GM12878 (cell line): Measurements from ENCODE around the gene ACAT2. TPM values are rescaled to one million over a fixed set of nuclear protein-coding genes. Genes with fewer than 3 reads are reported as not detected.

Experiments
- ATAC-seq: fragments of 200-7000 bp; cut with Tn5 transposase; 3 replicates; pipeline ENCODE4 v1.9.1; 2020; ENCODE audit warnings: mild to moderate bottlenecking, moderate library complexity
- BruUV-seq: library from RNA; stranded (reverse); fragments of 400-500 nt; replicated peaks from 2 replicates; lab custom pipeline; 2021; lab: Mats Ljungman, UMichigan
- CTCF ChIA-PET: fragments of 300-600 bp; sonication (Branson Sonifier 250); formaldehyde crosslinking; extraction: SDS; loops from one replicate; lab custom pipeline; 2021; ENCODE audit warnings: inconsistent platforms; lab: Yijun Ruan, JAX
- POLR2A ChIA-PET: fragments of 350-600 bp; formaldehyde crosslinking; extraction: SDS; loops from one replicate; lab custom pipeline; 2021; ENCODE audit warnings: inconsistent platforms; lab: Charles Lee
- RAD21 ChIA-PET: fragments of 300-600 bp; sonication (Branson Sonifier 250); formaldehyde crosslinking; loops from one replicate; lab custom pipeline; 2023; ENCODE audit warnings: antibody characterized with exemption; ENCODE audit not compliant: unreplicated experiment; lab: Charles Lee
- SMC1A ChIA-PET: fragments of 300-600 bp; sonication (Branson Sonifier 250); formaldehyde crosslinking; loops from one replicate; lab custom pipeline; 2023; ENCODE audit not compliant: unreplicated experiment, uncharacterized antibody; lab: Charles Lee
- DNase-seq: peaks from one replicate; pipeline ENCODE4 v3.0.0-alpha.2; 2011; ENCODE audit warnings: low read depth, low spot score
- FAIRE-seq: peaks from 3 replicates; lab custom pipeline; 2011; peaks lifted over from hg19 to GRCh38; lab: Jason Lieb, UNC
- H2AFZ ChIP-seq: 2 replicates; pipeline ENCODE4 v1.6.0; 2011; ENCODE audit warnings: low read depth, low read length, control low read depth; ENCODE audit not compliant: control insufficient read depth
- H3K27ac ChIP-seq: 2 replicates; pipeline ENCODE4 v1.5.1; 2011; ENCODE audit warnings: control low read depth; ENCODE audit not compliant: control insufficient read depth, insufficient read depth
- H3K27me3 ChIP-seq, 2 experiments: replicated peaks in 1 of 2; 2 replicates each; pipeline versions ENCODE4 v1.6.0 to v1.6.1; 2011; ENCODE audit warnings: low read length in 1 of 2; ENCODE audit not compliant: control insufficient read depth in 2 of 2, insufficient read depth in 2 of 2
- H3K36me3 ChIP-seq, 2 experiments: 2 replicates each; pipeline ENCODE4 v1.5.1; 2011; ENCODE audit warnings: low read length in 1 of 2; ENCODE audit not compliant: control insufficient read depth in 2 of 2, insufficient read depth in 2 of 2
- H3K4me1 ChIP-seq: 2 replicates; pipeline ENCODE4 v1.6.1; 2011; ENCODE audit warnings: mild to moderate bottlenecking, low read length, moderate library complexity, mixed read lengths; ENCODE audit not compliant: control insufficient read depth, insufficient read depth
- H3K4me2 ChIP-seq: 2 replicates; pipeline ENCODE4 v1.6.0; 2011; ENCODE audit warnings: control low read depth; ENCODE audit not compliant: control insufficient read depth, insufficient read depth
- H3K4me3 ChIP-seq: fragments of 200-600 bp; sonication (generic); 2 replicates; pipeline ENCODE4 v1.5.1; 2016
- H3K79me2 ChIP-seq: 2 replicates; pipeline ENCODE4 v1.6.0; 2011; ENCODE audit warnings: low read length; ENCODE audit not compliant: control insufficient read depth, insufficient read depth
- H3K9ac ChIP-seq: 2 replicates; pipeline ENCODE4 v1.8.0; 2011; ENCODE audit warnings: low read length, control low read depth, mixed read lengths; ENCODE audit not compliant: control insufficient read depth, insufficient read depth
- H3K9me3 ChIP-seq: replicated peaks from 3 replicates; pipeline ENCODE4 v1.5.1; 2011; ENCODE audit warnings: mild to moderate bottlenecking, low read length; ENCODE audit not compliant: control insufficient read depth, insufficient read depth
- H4K20me1 ChIP-seq: 2 replicates; pipeline ENCODE4 v1.6.0; 2011; ENCODE audit not compliant: control insufficient read depth, insufficient read depth
- CBFB ChIP-seq: IDR thresholded peaks from 2 replicates; pipeline ENCODE4 v1.6.1; 2016; ENCODE audit warnings: antibody characterized with exemption, low read depth
- CREM ChIP-seq: IDR thresholded peaks from 2 replicates; pipeline ENCODE4 v1.6.1; 2014; ENCODE audit warnings: antibody characterized with exemption, low read depth
- FOS ChIP-seq: IDR thresholded peaks from 3 replicates; pipeline ENCODE4 v1.6.1; 2011; ENCODE audit warnings: borderline replicate concordance; ENCODE audit not compliant: insufficient read length; ENCODE audit errors: extremely low read depth
- HDAC2 ChIP-seq: fragments of 200-600 bp; sonication (generic); IDR thresholded peaks from 2 replicates; pipeline ENCODE4 v1.6.1; 2017
- NR2C1 ChIP-seq: fragments of 450-650 bp; IDR thresholded peaks from 2 replicates; pipeline ENCODE4 v1.6.1; 2017; ENCODE audit warnings: antibody characterized with exemption, mild to moderate bottlenecking, moderate library complexity
- POU2F2 ChIP-seq: IDR thresholded peaks from 3 replicates; pipeline ENCODE4 v1.6.1; 2011; ENCODE audit warnings: low read depth, mild to moderate bottlenecking, low read length, borderline replicate concordance
- SIN3A ChIP-seq: IDR thresholded peaks from 2 replicates; pipeline ENCODE4 v1.6.1; 2012; ENCODE audit warnings: low read depth, low read length, improper control_type of control experiment
- TBL1XR1 ChIP-seq: IDR thresholded peaks from 2 replicates; pipeline ENCODE4 v1.6.1; 2012; ENCODE audit warnings: low read depth, low read length, improper control_type of control experiment
- TCF7 ChIP-seq: IDR thresholded peaks from 2 replicates; pipeline ENCODE4 v1.6.1; 2014; ENCODE audit warnings: antibody characterized with exemption, borderline replicate concordance
- ZNF217 ChIP-seq: fragments of 450-650 bp; IDR thresholded peaks from 2 replicates; pipeline ENCODE4 v1.6.1; 2017; ENCODE audit warnings: antibody characterized with exemption, mild to moderate bottlenecking
- ZNF384 ChIP-seq: IDR thresholded peaks from 2 replicates; pipeline ENCODE4 v1.6.1; 2012; ENCODE audit warnings: low read depth, mild to moderate bottlenecking, low read length, improper control_type of control experiment, borderline replicate concordance
- WGBS: methylation state at CpG from one replicate; pipeline ENCODE4 v1.1.6; 2016; ENCODE audit warnings: low lambda C conversion rate; ENCODE audit not compliant: insufficient replicate concordance, insufficient coverage; ENCODE audit errors: missing lambda C conversion rate; 5-methylcytosine and 5-hydroxymethylcytosine counted together
- in situ Hi-C: fragments of 300-500 bp; cut with MboI; formaldehyde crosslinking; loops from 9 replicates; pipeline ENCODE4 v1.14.3; 2018; ENCODE audit warnings: mixed read lengths
- intact Hi-C: fragments of 100-400 bp; cut with micrococcal nuclease; formaldehyde crosslinking; loops from one replicate; pipeline ENCODE4 v1.14.2; 2022; ENCODE audit not compliant: unreplicated experiment
- polyA plus RNA-seq, 11 experiments: library from polyadenylated mRNA; depleted of rRNA in 4 of 11; unstranded in 6 of 11; stranded (reverse) in 5 of 11; fragments of >200 nt; fragmentation: Nextera tagmentation in 4 of 11; fragmentation: Illumina TruSeq in 1 of 11; extraction: Ambion mirVana in 4 of 11; extraction: Trizol in 1 of 11; gene quantifications; 1 replicate in 1 of 11; 2 replicates in 10 of 11; pipeline versions ENCODE4 v1.2.1 to v1.2.3, GENCODE V29; 2011 to 2016; ENCODE audit warnings: inconsistent platforms in 2 of 11, missing spikeins in 2 of 11, low read depth in 1 of 11
- total RNA-seq, 4 experiments: library from RNA; depleted of rRNA in 3 of 4; stranded (reverse); fragments of >200 nt in 3 of 4; fragmentation: Illumina TruSeq in 1 of 4; extraction: Trizol in 1 of 4; gene quantifications; 2 replicates each; pipeline versions ENCODE4 v1.2.1 to v1.2.3, GENCODE V29; 2013 to 2021
- TF ChIP-seq, protein P1 (sequence below): fragments of 450-650 bp; IDR thresholded peaks from 2 replicates; pipeline ENCODE4 v1.6.1; 2017; ENCODE audit warnings: mild to moderate bottlenecking, moderate library complexity
- TF ChIP-seq, protein P2 (sequence below): fragments of 150-350 bp; IDR thresholded peaks from 2 replicates; pipeline ENCODE4 v1.6.1; 2016; ENCODE audit warnings: low read depth, low read length
- TF ChIP-seq, protein P3 (sequence below), 3 experiments: IDR thresholded peaks in 2 of 3; conservative IDR thresholded peaks in 1 of 3; 2 replicates each; pipeline ENCODE4 v1.5.1; 2011; ENCODE audit warnings: low read depth in 3 of 3, low read length in 3 of 3, mild to moderate bottlenecking in 3 of 3, control low read depth in 2 of 3, moderate library complexity in 2 of 3, inconsistent platforms in 1 of 3, mixed read lengths in 1 of 3; ENCODE audit not compliant: control insufficient read depth in 2 of 3, insufficient read depth in 1 of 3; ENCODE audit errors: extremely low read depth in 1 of 3
- TF ChIP-seq, protein P4 (sequence below): fragments of 450-650 bp; IDR thresholded peaks from 2 replicates; pipeline ENCODE4 v1.6.1; 2016; ENCODE audit warnings: mild to moderate bottlenecking

Gene ACAT2
- total and polyA plus RNA-seq, 10 of the 15 experiments (the other 5 are each of a cell fraction or from before 2014, with no cell fraction given), result 87.9 to 257 (median 132) TPM

DNA sequence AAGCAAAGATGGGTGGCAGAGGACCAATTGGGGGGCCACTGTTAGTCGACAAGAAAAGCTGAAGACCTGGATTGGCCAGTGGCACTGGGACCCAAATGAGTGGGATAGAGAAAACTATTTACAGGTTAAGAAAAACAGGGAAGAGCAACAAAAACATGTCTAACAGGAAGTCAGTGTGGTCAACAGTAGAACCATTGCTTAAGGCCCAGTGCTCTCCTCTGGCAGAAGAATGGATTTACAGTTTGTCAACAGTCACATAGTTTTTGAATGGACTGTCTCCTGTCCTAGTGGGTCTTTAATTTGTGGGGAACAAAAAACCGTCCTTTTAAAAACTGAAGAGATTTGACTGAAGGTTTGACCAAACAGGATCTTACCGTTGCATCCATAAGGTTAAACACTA lies 46.7 kb upstream of the ACAT2 start:
- Histone ChIP-seq H3K9ac (no peak overlapping the region), H3K36me3 (no peaks in the 10 kb centered on the region), H3K9me3 (no peaks in the 10 kb centered on the region; the same call in 2 of the 3 replicates), H3K4me2 (no peak overlapping the region), H3K27ac (no peak overlapping the region), H4K20me1 (no peaks in the 10 kb centered on the region), H3K4me3 (no peak overlapping the region), H2AFZ (no peak overlapping the region), H3K79me2 (no peaks in the 10 kb centered on the region), H3K27me3 (no peaks in the 10 kb centered on the region), H3K4me1 (no peaks in the 10 kb centered on the region)
- intact Hi-C loops, result no loop called here
- POLR2A ChIA-PET, result no interaction called here
- TF ChIP-seq TCF7 (no peak), CREM (no peak), ZNF384 (no peak), HDAC2 (no peak), TBL1XR1 (no peak), POU2F2 (no peak), CBFB (no peak), FOS (no peak), NR2C1 (no peak), ZNF217 (no peak), SIN3A (no peak)
- TF ChIP-seq, protein P1, sequence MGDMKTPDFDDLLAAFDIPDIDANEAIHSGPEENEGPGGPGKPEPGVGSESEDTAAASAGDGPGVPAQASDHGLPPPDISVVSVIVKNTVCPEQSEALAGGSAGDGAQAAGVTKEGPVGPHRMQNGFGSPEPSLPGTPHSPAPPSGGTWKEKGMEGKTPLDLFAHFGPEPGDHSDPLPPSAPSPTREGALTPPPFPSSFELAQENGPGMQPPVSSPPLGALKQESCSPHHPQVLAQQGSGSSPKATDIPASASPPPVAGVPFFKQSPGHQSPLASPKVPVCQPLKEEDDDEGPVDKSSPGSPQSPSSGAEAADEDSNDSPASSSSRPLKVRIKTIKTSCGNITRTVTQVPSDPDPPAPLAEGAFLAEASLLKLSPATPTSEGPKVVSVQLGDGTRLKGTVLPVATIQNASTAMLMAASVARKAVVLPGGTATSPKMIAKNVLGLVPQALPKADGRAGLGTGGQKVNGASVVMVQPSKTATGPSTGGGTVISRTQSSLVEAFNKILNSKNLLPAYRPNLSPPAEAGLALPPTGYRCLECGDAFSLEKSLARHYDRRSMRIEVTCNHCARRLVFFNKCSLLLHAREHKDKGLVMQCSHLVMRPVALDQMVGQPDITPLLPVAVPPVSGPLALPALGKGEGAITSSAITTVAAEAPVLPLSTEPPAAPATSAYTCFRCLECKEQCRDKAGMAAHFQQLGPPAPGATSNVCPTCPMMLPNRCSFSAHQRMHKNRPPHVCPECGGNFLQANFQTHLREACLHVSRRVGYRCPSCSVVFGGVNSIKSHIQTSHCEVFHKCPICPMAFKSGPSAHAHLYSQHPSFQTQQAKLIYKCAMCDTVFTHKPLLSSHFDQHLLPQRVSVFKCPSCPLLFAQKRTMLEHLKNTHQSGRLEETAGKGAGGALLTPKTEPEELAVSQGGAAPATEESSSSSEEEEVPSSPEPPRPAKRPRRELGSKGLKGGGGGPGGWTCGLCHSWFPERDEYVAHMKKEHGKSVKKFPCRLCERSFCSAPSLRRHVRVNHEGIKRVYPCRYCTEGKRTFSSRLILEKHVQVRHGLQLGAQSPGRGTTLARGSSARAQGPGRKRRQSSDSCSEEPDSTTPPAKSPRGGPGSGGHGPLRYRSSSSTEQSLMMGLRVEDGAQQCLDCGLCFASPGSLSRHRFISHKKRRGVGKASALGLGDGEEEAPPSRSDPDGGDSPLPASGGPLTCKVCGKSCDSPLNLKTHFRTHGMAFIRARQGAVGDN, result no peak
- TF ChIP-seq, protein P2, sequence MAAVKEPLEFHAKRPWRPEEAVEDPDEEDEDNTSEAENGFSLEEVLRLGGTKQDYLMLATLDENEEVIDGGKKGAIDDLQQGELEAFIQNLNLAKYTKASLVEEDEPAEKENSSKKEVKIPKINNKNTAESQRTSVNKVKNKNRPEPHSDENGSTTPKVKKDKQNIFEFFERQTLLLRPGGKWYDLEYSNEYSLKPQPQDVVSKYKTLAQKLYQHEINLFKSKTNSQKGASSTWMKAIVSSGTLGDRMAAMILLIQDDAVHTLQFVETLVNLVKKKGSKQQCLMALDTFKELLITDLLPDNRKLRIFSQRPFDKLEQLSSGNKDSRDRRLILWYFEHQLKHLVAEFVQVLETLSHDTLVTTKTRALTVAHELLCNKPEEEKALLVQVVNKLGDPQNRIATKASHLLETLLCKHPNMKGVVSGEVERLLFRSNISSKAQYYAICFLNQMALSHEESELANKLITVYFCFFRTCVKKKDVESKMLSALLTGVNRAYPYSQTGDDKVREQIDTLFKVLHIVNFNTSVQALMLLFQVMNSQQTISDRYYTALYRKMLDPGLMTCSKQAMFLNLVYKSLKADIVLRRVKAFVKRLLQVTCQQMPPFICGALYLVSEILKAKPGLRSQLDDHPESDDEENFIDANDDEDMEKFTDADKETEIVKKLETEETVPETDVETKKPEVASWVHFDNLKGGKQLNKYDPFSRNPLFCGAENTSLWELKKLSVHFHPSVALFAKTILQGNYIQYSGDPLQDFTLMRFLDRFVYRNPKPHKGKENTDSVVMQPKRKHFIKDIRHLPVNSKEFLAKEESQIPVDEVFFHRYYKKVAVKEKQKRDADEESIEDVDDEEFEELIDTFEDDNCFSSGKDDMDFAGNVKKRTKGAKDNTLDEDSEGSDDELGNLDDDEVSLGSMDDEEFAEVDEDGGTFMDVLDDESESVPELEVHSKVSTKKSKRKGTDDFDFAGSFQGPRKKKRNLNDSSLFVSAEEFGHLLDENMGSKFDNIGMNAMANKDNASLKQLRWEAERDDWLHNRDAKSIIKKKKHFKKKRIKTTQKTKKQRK, result no peak
- TF ChIP-seq, protein P3, sequence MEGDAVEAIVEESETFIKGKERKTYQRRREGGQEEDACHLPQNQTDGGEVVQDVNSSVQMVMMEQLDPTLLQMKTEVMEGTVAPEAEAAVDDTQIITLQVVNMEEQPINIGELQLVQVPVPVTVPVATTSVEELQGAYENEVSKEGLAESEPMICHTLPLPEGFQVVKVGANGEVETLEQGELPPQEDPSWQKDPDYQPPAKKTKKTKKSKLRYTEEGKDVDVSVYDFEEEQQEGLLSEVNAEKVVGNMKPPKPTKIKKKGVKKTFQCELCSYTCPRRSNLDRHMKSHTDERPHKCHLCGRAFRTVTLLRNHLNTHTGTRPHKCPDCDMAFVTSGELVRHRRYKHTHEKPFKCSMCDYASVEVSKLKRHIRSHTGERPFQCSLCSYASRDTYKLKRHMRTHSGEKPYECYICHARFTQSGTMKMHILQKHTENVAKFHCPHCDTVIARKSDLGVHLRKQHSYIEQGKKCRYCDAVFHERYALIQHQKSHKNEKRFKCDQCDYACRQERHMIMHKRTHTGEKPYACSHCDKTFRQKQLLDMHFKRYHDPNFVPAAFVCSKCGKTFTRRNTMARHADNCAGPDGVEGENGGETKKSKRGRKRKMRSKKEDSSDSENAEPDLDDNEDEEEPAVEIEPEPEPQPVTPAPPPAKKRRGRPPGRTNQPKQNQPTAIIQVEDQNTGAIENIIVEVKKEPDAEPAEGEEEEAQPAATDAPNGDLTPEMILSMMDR (IDR thresholded peaks at IDR 0.05 in 2 of 3, conservative IDR thresholded peaks at IDR 0.05 in 1 of 3; ENCODE audit: control insufficient read depth in 2 of 3, extremely low read depth in 1 of 3, insufficient read depth in 1 of 3, low read depth in 3 of 3, low read length in 3 of 3), result no peak
- TF ChIP-seq, protein P4, sequence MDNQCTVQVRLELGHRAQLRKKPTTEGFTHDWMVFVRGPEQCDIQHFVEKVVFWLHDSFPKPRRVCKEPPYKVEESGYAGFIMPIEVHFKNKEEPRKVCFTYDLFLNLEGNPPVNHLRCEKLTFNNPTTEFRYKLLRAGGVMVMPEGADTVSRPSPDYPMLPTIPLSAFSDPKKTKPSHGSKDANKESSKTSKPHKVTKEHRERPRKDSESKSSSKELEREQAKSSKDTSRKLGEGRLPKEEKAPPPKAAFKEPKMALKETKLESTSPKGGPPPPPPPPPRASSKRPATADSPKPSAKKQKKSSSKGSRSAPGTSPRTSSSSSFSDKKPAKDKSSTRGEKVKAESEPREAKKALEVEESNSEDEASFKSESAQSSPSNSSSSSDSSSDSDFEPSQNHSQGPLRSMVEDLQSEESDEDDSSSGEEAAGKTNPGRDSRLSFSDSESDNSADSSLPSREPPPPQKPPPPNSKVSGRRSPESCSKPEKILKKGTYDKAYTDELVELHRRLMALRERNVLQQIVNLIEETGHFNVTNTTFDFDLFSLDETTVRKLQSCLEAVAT, result no peak
- DNase-seq, result no peak
- no peak for FAIRE-seq
- SMC1A ChIA-PET, result interaction anchor here (0.9 kb wide), 2 partner anchors 10 to 207 kb away, joined by 3 read pairs; no protein-coding TSS in a partner anchor
- no peak for ATAC-seq
- CTCF ChIA-PET, result no interaction called here
- 80% methylated on average over 3 of the region's 3 CpGs for WGBS
- RAD21 ChIA-PET, result no interaction called here
- BruUV-seq, result no TSS peak
- in situ Hi-C loops, result loop anchor here (25.0 kb wide), 1 partner anchor 747 kb away; no protein-coding TSS in a partner anchor
